Trophoblast cell (in vitro differentiated cells and primary cell): Measurements from ENCODE around the gene SHANK1.

Experiments
- DNase-seq, 2 donors: peaks; one replicate each; pipeline ENCODE4 v3.0.0-alpha.2; 2016
- H2AFZ ChIP-seq: 2 replicates; pipeline ENCODE4 v1.6.1; 2013; ENCODE audit warnings: low read length, moderate library complexity, mild to moderate bottlenecking; ENCODE audit not compliant: insufficient read depth, poor library complexity
- H2AK5ac ChIP-seq: 2 replicates; pipeline ENCODE4 v1.6.1; 2013; ENCODE audit warnings: mild to moderate bottlenecking, low read length
- H2BK120ac ChIP-seq: 2 replicates; pipeline ENCODE4 v1.6.1; 2013; ENCODE audit warnings: low read length, mild to moderate bottlenecking, moderate library complexity; ENCODE audit not compliant: insufficient read depth, poor library complexity
- H2BK12ac ChIP-seq: 2 replicates; pipeline ENCODE4 v1.6.1; 2013; ENCODE audit warnings: mild to moderate bottlenecking, low read length, moderate library complexity
- H2BK5ac ChIP-seq: 2 replicates; pipeline ENCODE4 v1.6.1; 2013; ENCODE audit warnings: low read length, low read depth, moderate library complexity, mild to moderate bottlenecking; ENCODE audit not compliant: poor library complexity
- H3K14ac ChIP-seq: 2 replicates; pipeline ENCODE4 v1.6.1; 2013; ENCODE audit warnings: mild to moderate bottlenecking, low read length
- H3K18ac ChIP-seq: 2 replicates; pipeline ENCODE4 v1.6.1; 2013; ENCODE audit warnings: mild to moderate bottlenecking, low read length
- H3K23ac ChIP-seq: 2 replicates; pipeline ENCODE4 v1.6.1; 2013; ENCODE audit warnings: low read length
- H3K27ac ChIP-seq: 2 replicates; pipeline ENCODE4 v1.5.1; 2013; ENCODE audit warnings: low read depth, mild to moderate bottlenecking, inconsistent platforms, low read length, moderate library complexity
- H3K27me3 ChIP-seq: 2 replicates; pipeline ENCODE4 v1.6.1; 2013; ENCODE audit warnings: inconsistent platforms, mild to moderate bottlenecking, low read length, moderate library complexity; ENCODE audit not compliant: insufficient read depth
- H3K36me3 ChIP-seq, 2 experiments: 1 replicate in 1 of 2; 2 replicates in 1 of 2; pipeline ENCODE4 v1.6.1; 2013; ENCODE audit warnings: low read length in 2 of 2, mild to moderate bottlenecking in 2 of 2, moderate library complexity in 1 of 2; ENCODE audit not compliant: insufficient read depth in 2 of 2, control insufficient read depth in 1 of 2
- H3K4ac ChIP-seq: 2 replicates; pipeline ENCODE4 v1.6.1; 2013; ENCODE audit warnings: low read depth, mild to moderate bottlenecking, low read length, moderate library complexity
- H3K4me1 ChIP-seq, 2 experiments: 1 replicate in 1 of 2; 2 replicates in 1 of 2; pipeline ENCODE4 v1.6.1; 2013; ENCODE audit warnings: low read length in 2 of 2, mild to moderate bottlenecking in 2 of 2, moderate library complexity in 1 of 2; ENCODE audit not compliant: insufficient read depth in 2 of 2, control insufficient read depth in 1 of 2
- H3K4me2 ChIP-seq: 2 replicates; pipeline ENCODE4 v1.6.1; 2013; ENCODE audit warnings: inconsistent platforms, mild to moderate bottlenecking, low read length, moderate library complexity
- H3K4me3 ChIP-seq: 2 replicates; pipeline ENCODE4 v1.5.1; 2013; ENCODE audit warnings: mild to moderate bottlenecking, low read depth, low read length, inconsistent platforms
- H3K79me1 ChIP-seq: one replicate; pipeline ENCODE4 v1.6.1; 2013; ENCODE audit warnings: low read length
- H3K79me2 ChIP-seq: 2 replicates; pipeline ENCODE4 v1.6.1; 2013; ENCODE audit warnings: low read length, mild to moderate bottlenecking; ENCODE audit not compliant: control insufficient read depth, insufficient read depth, poor library complexity
- H3K9ac ChIP-seq: 2 replicates; pipeline ENCODE4 v1.6.1; 2013; ENCODE audit warnings: mild to moderate bottlenecking, low read length
- H3K9me3 ChIP-seq: 2 replicates; pipeline ENCODE4 v1.6.1; 2013; ENCODE audit warnings: low read depth, mild to moderate bottlenecking, control low read depth, inconsistent platforms, low read length; ENCODE audit not compliant: insufficient read depth
- H4K12ac ChIP-seq: 2 replicates; pipeline ENCODE4 v1.6.1; 2013; ENCODE audit warnings: low read depth, mild to moderate bottlenecking, low read length, moderate library complexity
- H4K8ac ChIP-seq: 2 replicates; pipeline ENCODE4 v1.6.1; 2013; ENCODE audit warnings: low read depth, mild to moderate bottlenecking, low read length, moderate library complexity
- H4K91ac ChIP-seq: one replicate; pipeline ENCODE4 v1.6.1; 2013; ENCODE audit warnings: low read depth, mild to moderate bottlenecking, low read length, moderate library complexity
- WGBS: extraction: QIAGEN DNeasy Blood & Tissue Kit; methylation state at CpG from one replicate; pipeline ENCODE4 v1.1.7; 2013; ENCODE audit warnings: missing lambda C conversion rate; ENCODE audit not compliant: insufficient read length, insufficient coverage; ENCODE audit errors: extremely low coverage; 5-methylcytosine and 5-hydroxymethylcytosine counted together

The SHANK1 gene

GRCh38 chr19:50696094-50696483 is 23.5 kb downstream of the SHANK1 start:
- WGBS, result no CpG with 5 or more reads among the region's 15 CpGs
- no peak overlapping the region for H2AFZ ChIP-seq
- H3K4me1 ChIP-seq, result peaks cover 0 to 3% of the 10 kb centered on the region in 2 experiments
- no peak overlapping the region for H3K9ac ChIP-seq
- H2BK5ac ChIP-seq, result no peak overlapping the region
- peaks cover 28% of the 10 kb centered on the region for H3K27me3 ChIP-seq
- no peak overlapping the region for H4K91ac ChIP-seq
- no peak for DNase-seq
- no peak overlapping the region for H3K23ac ChIP-seq
- H3K18ac ChIP-seq, result no peak overlapping the region
- H3K4me2 ChIP-seq, result no peak overlapping the region
- no peak overlapping the region for H3K27ac ChIP-seq
- no peak overlapping the region for H3K14ac ChIP-seq
- no peak overlapping the region for H4K12ac ChIP-seq
- H2AK5ac ChIP-seq, result no peak overlapping the region
- no peaks in the 10 kb centered on the region for H3K79me2 ChIP-seq
- H3K79me1 ChIP-seq, result no peaks in the 10 kb centered on the region
- H3K9me3 ChIP-seq, result peaks cover 16% of the 10 kb centered on the region
- H2BK120ac ChIP-seq, result no peak overlapping the region
- H4K8ac ChIP-seq, result no peak overlapping the region
- no peak overlapping the region for H2BK12ac ChIP-seq
- no peaks in the 10 kb centered on the region for H3K36me3 ChIP-seq
- H3K4me3 ChIP-seq, result no peak overlapping the region
- H3K4ac ChIP-seq, result no peak overlapping the region

GRCh38 chr19:50695251-50696093 is 24.1 kb downstream of the SHANK1 start:
- no peak overlapping the region for H4K12ac ChIP-seq
- H3K4me2 ChIP-seq, result no peak overlapping the region
- H3K9ac ChIP-seq, result no peak overlapping the region
- no CpG with 5 or more reads among the region's 81 CpGs for WGBS
- peaks cover 16% of the 10 kb centered on the region for H3K9me3 ChIP-seq
- no peak overlapping the region for H2AK5ac ChIP-seq
- no peak overlapping the region for H2AFZ ChIP-seq
- H3K23ac ChIP-seq, result no peak overlapping the region
- H4K8ac ChIP-seq, result no peak overlapping the region
- no peaks in the 10 kb centered on the region for H3K79me2 ChIP-seq
- peaks cover 0 to 3% of the 10 kb centered on the region in 2 experiments for H3K4me1 ChIP-seq
- DNase-seq, result peak in 1 of 2 donors; percentile 33
- no peak overlapping the region for H3K4ac ChIP-seq
- no peak overlapping the region for H3K14ac ChIP-seq
- H3K27me3 ChIP-seq, result peaks cover 29% of the 10 kb centered on the region
- H4K91ac ChIP-seq, result no peak overlapping the region
- H2BK12ac ChIP-seq, result no peak overlapping the region
- no peak overlapping the region for H3K4me3 ChIP-seq
- H3K18ac ChIP-seq, result no peak overlapping the region
- no peak overlapping the region for H3K27ac ChIP-seq
- no peaks in the 10 kb centered on the region for H3K79me1 ChIP-seq
- H2BK120ac ChIP-seq, result no peak overlapping the region
- no peak overlapping the region for H2BK5ac ChIP-seq
- no peaks in the 10 kb centered on the region for H3K36me3 ChIP-seq

- no peaks in the 10 kb centered on the region for H3K79me2 ChIP-seq
- no peak overlapping the region for H3K9ac ChIP-seq
- no peak overlapping the region for H3K4ac ChIP-seq
- no peaks in the 10 kb centered on the region for H3K36me3 ChIP-seq
- H2BK12ac ChIP-seq, result no peak overlapping the region
- H4K91ac ChIP-seq, result no peak overlapping the region
- H3K9me3 ChIP-seq, result peaks cover 16% of the 10 kb centered on the region
- H3K14ac ChIP-seq, result no peak overlapping the region
- peaks cover 0 to 3% of the 10 kb centered on the region in 2 experiments for H3K4me1 ChIP-seq
- H3K18ac ChIP-seq, result no peak overlapping the region
- DNase-seq, result no peak
- no peak overlapping the region for H4K12ac ChIP-seq
- H2AK5ac ChIP-seq, result no peak overlapping the region
- WGBS, result no CpG with 5 or more reads among the region's 51 CpGs
- peaks cover 31% of the 10 kb centered on the region for H3K27me3 ChIP-seq
- no peak overlapping the region for H3K23ac ChIP-seq
- no peaks in the 10 kb centered on the region for H3K79me1 ChIP-seq
- no peak overlapping the region for H2BK5ac ChIP-seq
- H3K27ac ChIP-seq, result no peak overlapping the region
- H4K8ac ChIP-seq, result no peak overlapping the region
- H2BK120ac ChIP-seq, result no peak overlapping the region
- H2AFZ ChIP-seq, result no peak overlapping the region
- H3K4me3 ChIP-seq, result no peak overlapping the region
- no peak overlapping the region for H3K4me2 ChIP-seq
Observed at GRCh38 chr19:50694815-50695145, 24.8 kb downstream of the SHANK1 start.

GRCh38 chr19:50693064-50693975 is 26.3 kb downstream of the SHANK1 start:
- no peak overlapping the region for H3K4me2 ChIP-seq
- no peak overlapping the region for H3K18ac ChIP-seq
- no peak overlapping the region for H2AFZ ChIP-seq
- no peak overlapping the region for H3K4me3 ChIP-seq
- H2BK5ac ChIP-seq, result no peak overlapping the region
- peaks cover 31% of the 10 kb centered on the region for H3K27me3 ChIP-seq
- H3K9ac ChIP-seq, result no peak overlapping the region
- no peak overlapping the region for H2AK5ac ChIP-seq
- peaks cover 20% of the 10 kb centered on the region for H3K9me3 ChIP-seq
- no peak overlapping the region for H3K23ac ChIP-seq
- no CpG with 5 or more reads among the region's 23 CpGs for WGBS
- no peak overlapping the region for H4K8ac ChIP-seq
- no peak overlapping the region for H4K91ac ChIP-seq
- H4K12ac ChIP-seq, result no peak overlapping the region
- no peak overlapping the region for H3K4ac ChIP-seq
- H3K27ac ChIP-seq, result no peak overlapping the region
- no peak overlapping the region for H3K14ac ChIP-seq
- no peaks in the 10 kb centered on the region for H3K79me2 ChIP-seq
- H3K4me1 ChIP-seq, result peaks cover 0 to 3% of the 10 kb centered on the region in 2 experiments
- DNase-seq, result no peak
- H3K36me3 ChIP-seq, result no peaks in the 10 kb centered on the region
- H2BK12ac ChIP-seq, result no peak overlapping the region
- H3K79me1 ChIP-seq, result no peaks in the 10 kb centered on the region
- no peak overlapping the region for H2BK120ac ChIP-seq
